Measurements from ENCODE around the gene TTYH3. TPM values are rescaled to one million over a fixed set of nuclear protein-coding genes. Genes with fewer than 3 reads are reported as not detected.

Gene TTYH3
- total and polyA plus RNA-seq, 3 donors from 2014 or later: 35.6 to 69.9 (median 59.5) TPM

- 78 to 90% methylated on average over 2 to 24 of the region's 24 CpGs for WGBS, 2 donors
- TF ChIP-seq CTCF (IDR thresholded peaks at IDR 0.05) (no peak), POLR2A (IDR thresholded peaks at IDR 0.05) (no peak)
- no peaks in the 10 kb centered on the region for H3K27me3 ChIP-seq
- intact Hi-C loops (cut with DNase I; ENCODE audit: low total_unique reads): no loop called here
- H3K36me3 ChIP-seq (ENCODE audit: low read depth, missing control alignments): no peaks in the 10 kb centered on the region
- no peaks in the 10 kb centered on the region for H3K9me3 ChIP-seq
- DNase-seq: no peak
- no peak overlapping the region for H3K4me3 ChIP-seq
- peaks cover 67% of the 10 kb centered on the region for H3K4me1 ChIP-seq
- H3K27ac ChIP-seq: peak overlapping the region in 1 of 2 donors; percentile 68
Observed at GRCh38 chr7:2639181-2639681, 7.4 kb downstream of the TTYH3 start.

GRCh38 chr7:2639695-2640481 is 8.1 kb downstream of the TTYH3 start:
- H3K27me3 ChIP-seq: no peaks in the 10 kb centered on the region
- 86 to 92% methylated on average over 10 to 37 of the region's 37 CpGs for WGBS, 2 donors
- peaks cover 60% of the 10 kb centered on the region for H3K4me1 ChIP-seq
- TF ChIP-seq POLR2A (IDR thresholded peaks at IDR 0.05) (no peak), CTCF (IDR thresholded peaks at IDR 0.05) (no peak)
- intact Hi-C loops (cut with DNase I; ENCODE audit: low total_unique reads): no loop called here
- no peak for DNase-seq
- H3K9me3 ChIP-seq: no peaks in the 10 kb centered on the region
- peak overlapping the region in 1 of 2 donors; percentile 68 for H3K27ac ChIP-seq
- H3K36me3 ChIP-seq (ENCODE audit: low read depth, missing control alignments): no peaks in the 10 kb centered on the region
- H3K4me3 ChIP-seq: no peak overlapping the region

- H3K4me3 ChIP-seq: no peak overlapping the region
- no peaks in the 10 kb centered on the region for H3K36me3 ChIP-seq (ENCODE audit: low read depth, missing control alignments)
- intact Hi-C loops (cut with DNase I; ENCODE audit: low total_unique reads): no loop called here
- peaks cover 59% of the 10 kb centered on the region for H3K4me1 ChIP-seq
- no peak for DNase-seq
- TF ChIP-seq CTCF (IDR thresholded peaks at IDR 0.05): no peak
- no peak for TF ChIP-seq POLR2A (IDR thresholded peaks at IDR 0.05)
- H3K27ac ChIP-seq: no peak overlapping the region
- no peaks in the 10 kb centered on the region for H3K9me3 ChIP-seq
- no peaks in the 10 kb centered on the region for H3K27me3 ChIP-seq
- 84% methylated on average over 12 of the region's 12 CpGs; no CpG with 5 or more reads in 1 of the 2 donors for WGBS, 2 donors
Observed at GRCh38 chr7:2640482-2640830, 8.7 kb downstream of the TTYH3 start.

GRCh38 chr7:2640846-2641316 is 9.1 kb downstream of the TTYH3 start:
- intact Hi-C loops (cut with DNase I; ENCODE audit: low total_unique reads): no loop called here
- no peaks in the 10 kb centered on the region for H3K27me3 ChIP-seq
- peak overlapping the region; percentile 44 to 72 for H3K27ac ChIP-seq
- TF ChIP-seq POLR2A (IDR thresholded peaks at IDR 0.05): no peak
- TF ChIP-seq CTCF (IDR thresholded peaks at IDR 0.05): no peak
- H3K36me3 ChIP-seq (ENCODE audit: low read depth, missing control alignments): no peaks in the 10 kb centered on the region
- H3K4me1 ChIP-seq: peaks cover 57% of the 10 kb centered on the region
- no peak overlapping the region for H3K4me3 ChIP-seq
- no peak for DNase-seq
- WGBS, 2 donors: 75 to 80% methylated on average over 1 to 9 of the region's 9 CpGs
- H3K9me3 ChIP-seq: no peaks in the 10 kb centered on the region
